Body of pancreas (tissue), 4 donors: Measurements from ENCODE around the gene MMP20. TPM values are rescaled to one million over a fixed set of nuclear protein-coding genes. Genes with fewer than 3 reads are reported as not detected.
A peak's percentile ranks its signal among the peaks of the same experiment; 100 is the strongest.

Experiments
- ATAC-seq: fragments of 150-250 bp; one replicate; pipeline ENCODE4 v1.9.1; 2016
- DNase-seq, 4 donors: peaks; one replicate each; pipeline ENCODE4 v3.0.0-alpha.2; 2019
- H3K27ac ChIP-seq, 4 donors: fragments of 200-600 bp; sonication (generic); 1 replicate in 3 of 4; 2 replicates in 1 of 4; pipeline versions ENCODE4 v1.5.1 to v1.6.1; 2016 to 2019; ENCODE audit warnings: mild to moderate bottlenecking in 1 of 4, mixed read lengths in 1 of 4, moderate library complexity in 1 of 4
- H3K27me3 ChIP-seq, 2 donors: fragments of 200-600 bp; sonication (generic); one replicate each; pipeline ENCODE4 v1.6.0; 2016; ENCODE audit warnings: mild to moderate bottlenecking in 1 of 2
- H3K36me3 ChIP-seq, 2 donors: fragments of 200-600 bp; sonication (generic); replicated peaks in 1 of 2; 2 replicates each; pipeline ENCODE4 v1.5.1; 2016; ENCODE audit warnings: low read depth in 2 of 2; ENCODE audit not compliant: insufficient read depth in 1 of 2
- H3K4me1 ChIP-seq: fragments of 200-600 bp; sonication (generic); one replicate; pipeline ENCODE4 v1.6.0; 2016
- H3K4me3 ChIP-seq, 2 donors: fragments of 200-600 bp; sonication (generic); 1 replicate in 1 of 2; 2 replicates in 1 of 2; pipeline ENCODE4 v1.5.1; 2016 to 2019
- H3K9me3 ChIP-seq, 3 donors: fragments of 200-600 bp; sonication (generic); 1 replicate in 2 of 3; 2 replicates in 1 of 3; pipeline ENCODE4 v1.5.1; 2016
- POLR2A ChIP-seq, 3 donors: fragments of 450-650 bp; IDR thresholded peaks; one replicate each; pipeline ENCODE4 v1.6.1; 2016; ENCODE audit warnings: antibody characterized with exemption in 3 of 3, mild to moderate bottlenecking in 2 of 3
- WGBS, 2 donors: methylation state at CpG; one replicate each; pipeline ENCODE4 v1.1.5; 2017; 5-methylcytosine and 5-hydroxymethylcytosine counted together
- intact Hi-C: fragments of 100-400 bp; cut with DNase I; formaldehyde crosslinking; loops from one replicate; pipeline ENCODE4 v1.15.1; 2023
- total RNA-seq, 2 donors: library from RNA; depleted of rRNA; stranded (reverse); fragments of >200 nt; gene quantifications; one replicate each; pipeline ENCODE4 v1.1.0, GENCODE V29; 2016
- TF ChIP-seq, protein P1 (sequence below), 7 experiments: fragments of 450-650 bp in 4 of 7; fragments of 200-600 bp in 3 of 7; sonication (generic) in 3 of 7; IDR thresholded peaks; one replicate each; pipeline ENCODE4 v1.5.1; 2016 to 2019; ENCODE audit warnings: antibody characterized with exemption in 7 of 7

MMP20 gene
- total RNA-seq, 2 donors from 2014 or later: not detected

DNA sequence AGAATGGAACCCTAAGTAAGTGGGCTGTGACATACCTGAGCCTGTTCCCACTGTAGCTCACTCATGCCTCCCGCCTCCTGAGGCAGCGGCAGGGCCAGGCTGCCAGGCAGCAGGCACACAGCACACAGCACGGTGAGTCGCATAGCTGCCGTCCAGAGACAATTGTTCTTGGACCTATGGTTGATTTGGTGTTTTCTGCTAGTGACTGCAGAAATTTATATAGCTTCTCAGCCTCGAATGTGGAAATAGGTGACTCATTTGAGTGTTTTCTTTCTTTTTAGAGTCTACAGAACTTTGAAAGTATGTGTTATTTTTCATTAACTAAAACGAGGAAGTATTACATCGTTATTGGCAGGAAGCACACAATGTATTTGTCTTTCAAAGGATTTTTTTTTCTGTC lies 94.6 kb downstream of the MMP20 start, which contains the start of gene MMP7:
Gene MMP7, minus strand, starts transcription at position 190 of the 400 bp plus-strand sequence. Its CDS starts 47 bp downstream, at position 143.
- no peaks in the 10 kb centered on the region for H3K9me3 ChIP-seq
- intact Hi-C loops: no loop called here
- peak in 3 of 4 donors; percentile 25 to 28 (median 26) for DNase-seq
- H3K36me3 ChIP-seq: no peaks in the 10 kb centered on the region
- no peaks in the 10 kb centered on the region for H3K27me3 ChIP-seq
- 25 to 33% methylated on average over 8 of the region's 8 CpGs for WGBS, 2 donors
- H3K4me3 ChIP-seq: no peak within 1 kb of the TSS
- peak; percentile 78 for ATAC-seq
- peak within 1 kb of the TSS in 3 of 4 donors; percentile 59 to 81 (median 81) for H3K27ac ChIP-seq
- peak in 2 of 3 donors; percentile 44 to 71 for TF ChIP-seq POLR2A (IDR thresholded peaks at IDR 0.05)
- TF ChIP-seq, protein P1, sequence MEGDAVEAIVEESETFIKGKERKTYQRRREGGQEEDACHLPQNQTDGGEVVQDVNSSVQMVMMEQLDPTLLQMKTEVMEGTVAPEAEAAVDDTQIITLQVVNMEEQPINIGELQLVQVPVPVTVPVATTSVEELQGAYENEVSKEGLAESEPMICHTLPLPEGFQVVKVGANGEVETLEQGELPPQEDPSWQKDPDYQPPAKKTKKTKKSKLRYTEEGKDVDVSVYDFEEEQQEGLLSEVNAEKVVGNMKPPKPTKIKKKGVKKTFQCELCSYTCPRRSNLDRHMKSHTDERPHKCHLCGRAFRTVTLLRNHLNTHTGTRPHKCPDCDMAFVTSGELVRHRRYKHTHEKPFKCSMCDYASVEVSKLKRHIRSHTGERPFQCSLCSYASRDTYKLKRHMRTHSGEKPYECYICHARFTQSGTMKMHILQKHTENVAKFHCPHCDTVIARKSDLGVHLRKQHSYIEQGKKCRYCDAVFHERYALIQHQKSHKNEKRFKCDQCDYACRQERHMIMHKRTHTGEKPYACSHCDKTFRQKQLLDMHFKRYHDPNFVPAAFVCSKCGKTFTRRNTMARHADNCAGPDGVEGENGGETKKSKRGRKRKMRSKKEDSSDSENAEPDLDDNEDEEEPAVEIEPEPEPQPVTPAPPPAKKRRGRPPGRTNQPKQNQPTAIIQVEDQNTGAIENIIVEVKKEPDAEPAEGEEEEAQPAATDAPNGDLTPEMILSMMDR (IDR thresholded peaks at IDR 0.05): no peak
- peaks cover 3% of the 10 kb centered on the region for H3K4me1 ChIP-seq

DNA sequence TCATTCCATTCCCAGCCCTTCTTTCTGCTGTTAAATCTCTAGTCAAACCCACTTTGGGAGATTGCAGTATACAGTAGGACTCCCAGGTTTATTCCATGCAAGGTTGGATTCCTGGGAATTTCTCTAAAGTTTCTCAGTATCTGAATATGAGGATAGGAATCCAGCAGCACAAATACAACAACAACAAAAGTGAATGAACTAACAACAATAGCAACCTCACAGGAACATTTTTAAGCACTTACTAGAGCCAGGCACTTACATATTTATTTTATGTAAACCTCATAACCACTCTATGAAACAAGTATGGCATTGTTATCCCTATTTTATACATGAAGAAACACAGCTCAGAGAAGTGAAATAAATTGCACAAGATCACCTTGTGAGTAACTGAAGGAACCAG lies 96.5 kb downstream of the MMP20 start:
- Histone ChIP-seq H3K4me3 (no peak overlapping the region), H3K27ac (no peak overlapping the region), H3K9me3 (no peaks in the 10 kb centered on the region), H3K27me3 (no peaks in the 10 kb centered on the region), H3K36me3 (no peaks in the 10 kb centered on the region), H3K4me1 (peaks cover 3% of the 10 kb centered on the region)
- intact Hi-C loops: no loop called here
- no peak for TF ChIP-seq POLR2A (IDR thresholded peaks at IDR 0.05)
- TF ChIP-seq, protein P1 (IDR thresholded peaks at IDR 0.05): no peak
- no peak for ATAC-seq
- no peak for DNase-seq

DNA sequence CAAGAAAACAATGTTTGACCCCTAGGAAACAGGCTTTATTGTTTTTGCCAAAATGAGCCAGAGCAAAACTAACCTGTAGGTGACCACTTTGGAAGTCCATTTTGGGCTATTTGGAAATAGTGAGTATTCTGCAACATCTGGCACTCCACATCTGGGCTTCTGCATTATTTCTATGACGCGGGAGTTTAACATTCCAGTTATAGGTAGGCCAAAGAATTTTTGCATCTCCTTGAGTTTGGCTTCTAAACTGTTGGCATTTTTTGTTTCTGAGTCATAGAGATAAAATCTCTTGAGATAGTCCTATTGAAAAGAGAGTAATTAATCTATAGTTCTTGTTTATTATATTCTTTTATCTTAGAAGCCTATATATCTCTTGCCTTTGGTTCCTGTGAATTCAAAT lies 97.4 kb downstream of the MMP20 start:
- TF ChIP-seq, protein P1 (IDR thresholded peaks at IDR 0.05): no peak
- TF ChIP-seq POLR2A (IDR thresholded peaks at IDR 0.05): no peak
- ATAC-seq (no peak), DNase-seq (no peak)
- intact Hi-C loops: no loop called here
- Histone ChIP-seq H3K4me3 (no peak overlapping the region), H3K36me3 (no peaks in the 10 kb centered on the region), H3K27me3 (no peaks in the 10 kb centered on the region), H3K4me1 (peaks cover 3% of the 10 kb centered on the region), H3K9me3 (no peaks in the 10 kb centered on the region), H3K27ac (no peak overlapping the region)
- 58 to 87% methylated on average over 2 of the region's 2 CpGs for WGBS, 2 donors

- no peaks in the 10 kb centered on the region for H3K36me3 ChIP-seq
- H3K27ac ChIP-seq: no peak overlapping the region
- WGBS, 2 donors: 79 to 92% methylated on average over 1 of the region's 1 CpG
- no peak for ATAC-seq
- no peaks in the 10 kb centered on the region for H3K27me3 ChIP-seq
- no peak for TF ChIP-seq POLR2A (IDR thresholded peaks at IDR 0.05)
- TF ChIP-seq, protein P1 (IDR thresholded peaks at IDR 0.05): no peak
- no peak overlapping the region for H3K4me3 ChIP-seq
- no peak for DNase-seq
- H3K9me3 ChIP-seq: no peaks in the 10 kb centered on the region
- peaks cover 3% of the 10 kb centered on the region for H3K4me1 ChIP-seq
- intact Hi-C loops: no loop called here
These were observed 98.1 kb downstream of the MMP20 start for GRCh38 chr11:102527041-102527440.

Other genes with a start within 250 kb of the MMP20 start
- gene TMEM123, start 172.6 kb downstream of the MMP20 start, total RNA-seq: 10 to 100 TPM; 40.2 to 82.5 TPM
- 100 to 1,000 TPM in 1 of 2 donors, 10 to 100 TPM in 1; 54.5 to 105 TPM for gene MMP7, start 94.6 kb downstream of the MMP20 start, total RNA-seq
- not detected for gene MMP27, start 80.4 kb upstream of the MMP20 start, total RNA-seq
- gene MMP8, start 99.6 kb upstream of the MMP20 start, total RNA-seq: not detected
- not detected for gene MMP10, start 155.3 kb upstream of the MMP20 start, total RNA-seq
- gene MMP1, start 172.8 kb upstream of the MMP20 start, total RNA-seq: 10 to 100 TPM in 1 of 2 donors, not detected in 1; 34.8 TPM
- 1 to 10 TPM in 1 of 2 donors, not detected in 1; 1.0 TPM for gene MMP3, start 218.3 kb upstream of the MMP20 start, total RNA-seq
- not detected for gene MMP12, start 249.7 kb upstream of the MMP20 start, total RNA-seq